Fibroblast of lung (primary cell): Measurements from ENCODE around the gene TENM4. TPM values are rescaled to one million over a fixed set of nuclear protein-coding genes. Genes with fewer than 3 reads are reported as not detected.

ENCODE experiments used
- DNase-seq, 2 donors: peaks; one replicate each; pipeline versions ENCODE4 v3.0.0 to v3.0.0-alpha.2; 2010; ENCODE audit warnings: low read depth in 2 of 2
- H2AFZ ChIP-seq: 2 replicates; pipeline ENCODE4 v1.5.1; 2012; ENCODE audit warnings: low read length, control low read depth, inconsistent platforms
- H3K27ac ChIP-seq: 2 replicates; pipeline ENCODE4 v1.5.1; 2011; ENCODE audit warnings: low read length, control low read depth; ENCODE audit not compliant: insufficient read depth
- H3K27me3 ChIP-seq: 2 replicates; pipeline ENCODE4 v1.5.1; 2011; ENCODE audit warnings: mild to moderate bottlenecking, low read length; ENCODE audit not compliant: control insufficient read depth, insufficient read depth
- H3K36me3 ChIP-seq: 2 replicates; pipeline ENCODE4 v1.5.1; 2011; ENCODE audit warnings: low read length; ENCODE audit not compliant: control insufficient read depth, insufficient read depth
- H3K4me1 ChIP-seq: 2 replicates; pipeline ENCODE4 v1.5.1; 2011; ENCODE audit warnings: low read length; ENCODE audit not compliant: control insufficient read depth, insufficient read depth; ENCODE audit errors: extremely low read depth
- H3K4me2 ChIP-seq: 2 replicates; pipeline ENCODE4 v1.5.1; 2011; ENCODE audit warnings: low read length, control low read depth; ENCODE audit not compliant: insufficient read depth; ENCODE audit errors: extremely low read depth
- H3K4me3 ChIP-seq, 4 experiments: fragments of 200-600 bp in 1 of 4; sonication (generic) in 1 of 4; replicated peaks in 1 of 4; 2 replicates each; pipeline ENCODE4 v1.5.1; 2011 to 2016; ENCODE audit warnings: low read length in 4 of 4, low read depth in 3 of 4, mild to moderate bottlenecking in 3 of 4, control low read depth in 2 of 4, inconsistent platforms in 1 of 4, mixed read lengths in 1 of 4; ENCODE audit not compliant: insufficient read depth in 1 of 4; ENCODE audit errors: control extremely low read depth in 1 of 4
- H3K79me2 ChIP-seq: 2 replicates; pipeline ENCODE4 v1.5.1; 2012; ENCODE audit warnings: mild to moderate bottlenecking, low read length, inconsistent platforms; ENCODE audit not compliant: control insufficient read depth, insufficient read depth
- H3K9ac ChIP-seq: 2 replicates; pipeline ENCODE4 v1.5.1; 2011; ENCODE audit warnings: mild to moderate bottlenecking, low read length, control low read depth; ENCODE audit not compliant: insufficient read depth
- H3K9me3 ChIP-seq: 2 replicates; pipeline ENCODE4 v1.5.1; 2012; ENCODE audit warnings: low read depth, low read length; ENCODE audit not compliant: control insufficient read depth, insufficient read depth
- H4K20me1 ChIP-seq: 2 replicates; pipeline ENCODE4 v1.5.1; 2011; ENCODE audit warnings: low read length; ENCODE audit not compliant: control insufficient read depth, insufficient read depth; ENCODE audit errors: extremely low read depth
- CTCF ChIP-seq, 2 donors: IDR thresholded peaks in 1 of 2; conservative IDR thresholded peaks in 1 of 2; 1 replicate in 1 of 2; 2 replicates in 1 of 2; pipeline ENCODE4 v1.5.1; 2011 to 2012; ENCODE audit warnings: low read length in 2 of 2, control low read depth in 1 of 2, inconsistent platforms in 1 of 2, low read depth in 1 of 2, mild to moderate bottlenecking in 1 of 2
- EZH2 ChIP-seq: IDR thresholded peaks from 2 replicates; pipeline ENCODE4 v1.5.1; 2012; ENCODE audit warnings: low read length, control low read depth, mild to moderate bottlenecking; ENCODE audit errors: missing control alignments
- polyA plus RNA-seq, 2 donors: library from polyadenylated mRNA; depleted of rRNA in 1 of 2; stranded (reverse) in 1 of 2; unstranded in 1 of 2; fragments of >200 nt; gene quantifications; 2 replicates each; pipeline ENCODE4 v1.2.1, GENCODE V29; 2011 to 2012; ENCODE audit warnings: missing spikeins in 1 of 2
- total RNA-seq: library from RNA; depleted of rRNA; stranded (reverse); fragments of >200 nt; gene quantifications from 2 replicates; pipeline ENCODE4 v1.2.1, GENCODE V29; 2014

Gene TENM4
- total and polyA plus RNA-seq, 2 donors (not counting 1 experiment from before 2014, with no cell fraction given) = 4.6 to 48.4 TPM

GRCh38 chr11:78812513-78813293, 628.1 kb downstream of the TENM4 start:
- Histone ChIP-seq H4K20me1 (no peaks in the 10 kb centered on the region), H3K27ac (no peak overlapping the region), H3K4me1 (peaks cover 11% of the 10 kb centered on the region), H3K9me3 (no peaks in the 10 kb centered on the region), H3K27me3 (no peaks in the 10 kb centered on the region), H3K4me2 (no peak overlapping the region), H3K36me3 (no peaks in the 10 kb centered on the region), H3K9ac (no peak overlapping the region), H3K79me2 (no peaks in the 10 kb centered on the region), H3K4me3 (no peak overlapping the region), H2AFZ (no peak overlapping the region)
- TF ChIP-seq EZH2 (no peak), CTCF (conservative IDR thresholded peaks at IDR 0.05 in 1 of 2, IDR thresholded peaks at IDR 0.05 in 1 of 2; ENCODE audit: low read depth in 1 of 2, low read length in 2 of 2) (peak in 1 of 2 donors; percentile 31)
- peak in 1 of 2 donors; percentile 59 for DNase-seq

GRCh38 chr11:78810559-78811009, 630.2 kb downstream of the TENM4 start:
- Histone ChIP-seq H3K36me3 (no peaks in the 10 kb centered on the region), H3K4me2 (no peak overlapping the region), H3K4me3 (no peak overlapping the region), H3K9ac (no peak overlapping the region), H2AFZ (peak overlapping the region; percentile 69), H3K79me2 (no peaks in the 10 kb centered on the region), H3K9me3 (no peaks in the 10 kb centered on the region), H3K4me1 (peaks cover 13% of the 10 kb centered on the region), H3K27me3 (no peaks in the 10 kb centered on the region), H3K27ac (peak overlapping the region; percentile 77), H4K20me1 (no peaks in the 10 kb centered on the region)
- DNase-seq = no peak
- TF ChIP-seq EZH2 = no peak
- no peak for TF ChIP-seq CTCF (conservative IDR thresholded peaks at IDR 0.05 in 1 of 2, IDR thresholded peaks at IDR 0.05 in 1 of 2; ENCODE audit: low read depth in 1 of 2, low read length in 2 of 2)

- Histone ChIP-seq H3K36me3 (no peaks in the 10 kb centered on the region), H3K9me3 (no peaks in the 10 kb centered on the region), H3K4me3 (no peak overlapping the region), H3K79me2 (no peaks in the 10 kb centered on the region), H3K4me1 (peaks cover 13% of the 10 kb centered on the region), H2AFZ (peak overlapping the region; percentile 69), H3K4me2 (peak overlapping the region; percentile 11), H3K27ac (peak overlapping the region; percentile 77), H3K9ac (no peak overlapping the region), H3K27me3 (no peaks in the 10 kb centered on the region), H4K20me1 (no peaks in the 10 kb centered on the region)
- DNase-seq = peak in 1 of 2 donors; percentile 94
- no peak for TF ChIP-seq EZH2
- no peak for TF ChIP-seq CTCF (conservative IDR thresholded peaks at IDR 0.05 in 1 of 2, IDR thresholded peaks at IDR 0.05 in 1 of 2; ENCODE audit: low read depth in 1 of 2, low read length in 2 of 2)
Measured at GRCh38 chr11:78809931-78810541, 630.8 kb downstream of the TENM4 start.
